HL-60 (cell line): ENCODE measurements around the gene MYD88.

ENCODE experiments used
- DNase-seq, 2 experiments: peaks; one replicate each; pipeline ENCODE4 v3.0.0-alpha.2; 2010 to 2020; ENCODE audit warnings: low read depth in 1 of 2, low spot score in 1 of 2
- H3K27ac ChIP-seq: fragments of 250-450 bp; sonication (Bioruptor Pico); replicated peaks from 2 replicates; pipeline ENCODE4 v1.5.1; 2020; ENCODE audit warnings: mild to moderate bottlenecking, moderate library complexity
- H3K27me3 ChIP-seq: fragments of 250-450 bp; sonication (Bioruptor Pico); 2 replicates; pipeline ENCODE4 v1.5.1; 2021; ENCODE audit warnings: mild to moderate bottlenecking, moderate library complexity; ENCODE audit not compliant: insufficient read depth, poor library complexity, severe bottlenecking
- H3K4me3 ChIP-seq: replicated peaks from 2 replicates; pipeline ENCODE4 v1.5.1; 2011; ENCODE audit warnings: mild to moderate bottlenecking, control low read depth, low read length; ENCODE audit not compliant: insufficient read depth
- CTCF ChIP-seq: IDR thresholded peaks from one replicate; pipeline ENCODE4 v1.5.1; 2011; ENCODE audit warnings: low read length, control low read depth, inconsistent platforms; ENCODE audit not compliant: insufficient read depth
- GABPA ChIP-seq: IDR thresholded peaks from 2 replicates; pipeline ENCODE4 v1.6.1; 2012; ENCODE audit warnings: low read depth
- POLR2AphosphoS5 ChIP-seq: IDR thresholded peaks from 2 replicates; pipeline ENCODE4 v1.6.1; 2012; ENCODE audit warnings: low read depth
- REST ChIP-seq: IDR thresholded peaks from 2 replicates; pipeline ENCODE4 v1.6.1; 2012; ENCODE audit warnings: low read depth; ENCODE audit not compliant: insufficient replicate concordance
- SPI1 ChIP-seq: IDR thresholded peaks from 2 replicates; pipeline ENCODE4 v1.6.1; 2012; ENCODE audit warnings: low read depth, mild to moderate bottlenecking, borderline replicate concordance
- long read RNA-seq: library from polyadenylated mRNA; unstranded; transcript quantifications from one replicate; pipeline ENCODE4 v2.0.0, GENCODE V29; 2020

MYD88 gene
- long read RNA-seq, transcript MYD88-201 (5 exons, 2,850 nt), result major isoform, 30 of 42 reads
- long read RNA-seq, partial matches to known transcripts, result 1 of 42 reads
- long read RNA-seq, other reads (novel, unspliced or antisense), result 10 of 42 reads

GRCh38 chr3:38138349-38139190 is at the start of gene MYD88:
MYD88 (plus strand) TSS chr3:38138661; CDS start chr3:38138701, 40 bp downstream.
- peak within 1 kb of the TSS; percentile 77 for H3K27ac ChIP-seq
- peak in 1 of 2 experiments; percentile 87 for DNase-seq
- TF ChIP-seq POLR2AphosphoS5, result peak; percentile 69; the same call in 1 of the 2 replicates
- peak; percentile 97 for TF ChIP-seq SPI1
- TF ChIP-seq CTCF, result no peak
- TF ChIP-seq REST, result peak; percentile 51
- TF ChIP-seq GABPA, result no peak
- H3K27me3 ChIP-seq, result no peaks in the 10 kb centered on the region
- peak within 1 kb of the TSS; percentile 77 for H3K4me3 ChIP-seq

- no peak overlapping the region for H3K27ac ChIP-seq
- peaks cover 2% of the 10 kb centered on the region for H3K27me3 ChIP-seq
- no peak for DNase-seq
- TF ChIP-seq SPI1 (no peak), CTCF (no peak), GABPA (no peak), POLR2AphosphoS5 (no peak), REST (no peak)
- H3K4me3 ChIP-seq, result no peak overlapping the region
These were observed 49.3 kb upstream of the MYD88 start for GRCh38 chr3:38089163-38089562.

- Histone ChIP-seq H3K4me3 (no peak overlapping the region), H3K27me3 (peaks cover 2% of the 10 kb centered on the region), H3K27ac (no peak overlapping the region)
- TF ChIP-seq SPI1 (no peak), CTCF (no peak), REST (no peak), GABPA (no peak), POLR2AphosphoS5 (no peak)
- no peak for DNase-seq
These were observed 48.0 kb upstream of the MYD88 start for GRCh38 chr3:38090453-38090852.
